ENCODE results near the gene AP1AR. TPM values are rescaled to one million over a fixed set of nuclear protein-coding genes. Genes with fewer than 3 reads are reported as not detected.

Gene AP1AR
- total RNA-seq, 1 donor from 2014 or later, result 40.2 TPM

GRCh38 chr4:112312610-112313239 lies 81.1 kb downstream of the AP1AR start:
- DNase-seq (ENCODE audit: low spot score), result peak; percentile 20

- DNase-seq (ENCODE audit: low spot score), result no peak
Measured at GRCh38 chr4:112315446-112315845, 83.9 kb downstream of the AP1AR start.

GRCh38 chr4:112316360-112316759 lies 84.8 kb downstream of the AP1AR start:
- no peak for DNase-seq (ENCODE audit: low spot score)

GRCh38 chr4:112318239-112319142 lies 86.9 kb downstream of the AP1AR start:
- no peak for DNase-seq (ENCODE audit: low spot score)

Other genes with a start within 250 kb of the AP1AR start
- gene FAM241A, start 86.3 kb upstream of the AP1AR start, total RNA-seq (ENCODE audit: insufficient read depth, low replicate concordance), result 6.3 TPM
- 14.2 TPM for gene TIFA, start 54.1 kb downstream of the AP1AR start, total RNA-seq (ENCODE audit: insufficient read depth, low replicate concordance)
- 27.0 TPM for gene ALPK1, start 65.6 kb downstream of the AP1AR start, total RNA-seq (ENCODE audit: insufficient read depth, low replicate concordance)

Data from umbilical cord (tissue), 2 donors.